UCSD-AML1 (cell line): Measurements from ENCODE around the gene RIOX2.

Experiments used
- DNase-seq: peaks from one replicate; lab custom pipeline; 2025; ENCODE audit not compliant: unreplicated experiment; lab: John Stamatoyannopoulos, UW

The RIOX2 gene

GRCh38 chr3:97956051-97956450 lies 16.2 kb downstream of the RIOX2 start:
- DNase-seq, result no peak

- peak; percentile 6 for DNase-seq
Measured at GRCh38 chr3:97954228-97954827, 17.9 kb downstream of the RIOX2 start.

DNA sequence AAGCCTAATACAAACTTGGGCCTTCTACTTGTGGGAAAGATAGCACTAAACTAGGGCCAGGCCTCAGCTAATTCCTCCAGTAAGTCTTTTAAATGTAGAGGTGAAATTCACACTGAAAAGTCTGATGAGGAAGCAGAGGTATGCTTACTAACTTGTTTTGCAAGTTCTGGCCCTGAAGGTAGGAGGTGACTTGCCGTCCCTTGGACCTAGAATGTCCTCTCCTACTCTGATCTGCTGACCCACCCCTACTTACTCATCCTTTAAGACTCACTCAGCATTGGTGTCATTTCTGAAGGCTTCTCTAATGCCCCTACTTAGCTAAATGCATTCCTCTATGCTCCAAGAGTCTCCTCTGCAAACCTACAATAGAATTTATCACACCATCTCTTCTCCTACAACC lies 19.4 kb downstream of the RIOX2 start:
- no peak for DNase-seq

DNA sequence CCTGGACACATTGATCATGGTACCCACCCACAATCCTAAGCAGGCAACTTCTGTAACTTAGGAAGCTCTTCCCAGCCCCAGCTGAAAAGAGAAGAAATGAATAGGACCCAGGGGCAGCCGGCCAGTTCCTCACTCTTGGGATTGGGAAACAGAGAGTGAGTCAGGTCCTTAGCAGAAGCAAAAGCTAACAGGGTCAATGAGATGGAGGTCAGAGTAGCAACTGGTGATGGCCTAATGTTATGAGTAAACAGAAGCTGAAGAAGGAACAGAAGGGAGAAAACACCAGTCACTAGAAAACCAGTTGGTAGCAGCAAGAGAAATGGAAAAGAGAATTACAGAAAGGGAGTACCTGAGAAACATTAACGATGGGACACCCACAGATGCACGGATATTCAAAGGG lies 20.0 kb downstream of the RIOX2 start:
- no peak for DNase-seq

DNA sequence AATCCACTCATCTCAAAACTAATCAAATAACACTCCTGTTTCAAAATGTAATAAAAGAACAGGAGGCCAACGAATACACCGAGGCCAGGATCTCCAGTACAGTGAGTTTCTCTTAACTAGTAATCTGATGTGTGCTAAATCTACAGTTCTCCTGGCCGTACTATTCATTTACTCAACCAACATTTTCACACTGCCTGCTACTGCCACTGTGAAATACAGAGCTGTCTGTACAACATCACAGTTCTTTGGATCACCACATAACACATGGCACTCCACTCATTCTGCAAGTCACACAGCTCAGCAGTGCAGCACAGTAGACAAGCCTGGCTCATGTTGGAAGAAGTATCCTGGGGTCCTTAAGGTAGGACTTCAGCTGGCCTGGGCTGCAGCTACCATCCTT lies 21.9 kb downstream of the RIOX2 start:
- no peak for DNase-seq

GRCh38 chr3:97949743-97950142 lies 22.5 kb downstream of the RIOX2 start:
- no peak for DNase-seq

GRCh38 chr3:97949110-97949485 lies 23.1 kb downstream of the RIOX2 start:
- DNase-seq, result no peak

DNA sequence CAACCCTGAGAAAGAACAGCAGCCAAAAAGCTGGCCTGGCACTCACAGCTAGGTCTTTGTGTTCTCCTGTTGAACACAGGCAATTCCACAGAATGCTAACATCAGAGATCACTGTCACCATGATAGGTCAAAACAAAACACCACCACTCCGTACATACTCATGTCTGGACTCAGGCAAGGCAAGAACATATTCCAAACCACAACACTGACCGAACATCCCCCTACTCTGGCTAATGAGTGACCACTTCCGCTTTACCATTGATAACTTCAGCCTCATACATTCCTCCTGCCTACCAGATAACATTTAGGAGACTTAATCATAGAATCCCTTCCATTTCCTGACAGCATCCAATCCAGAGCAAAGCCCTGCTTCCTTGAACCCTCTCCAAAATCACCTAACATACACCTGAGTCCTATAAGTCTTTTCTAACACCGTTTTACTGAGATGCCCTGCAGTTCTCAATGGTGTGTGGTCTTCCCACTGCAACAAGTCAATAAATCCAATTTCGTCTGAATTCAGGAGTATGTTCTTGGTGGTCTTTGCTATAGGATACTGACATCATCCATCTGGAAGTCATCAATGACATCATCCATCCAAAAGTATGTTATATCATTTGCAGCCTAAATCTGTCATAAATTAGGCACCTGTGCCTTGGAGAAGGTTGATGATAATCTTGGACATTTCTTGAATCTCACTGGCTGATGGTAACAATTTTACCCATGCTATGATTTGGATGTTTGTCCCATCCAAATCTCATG lies 23.7 kb downstream of the RIOX2 start:
- no peak for DNase-seq

DNA sequence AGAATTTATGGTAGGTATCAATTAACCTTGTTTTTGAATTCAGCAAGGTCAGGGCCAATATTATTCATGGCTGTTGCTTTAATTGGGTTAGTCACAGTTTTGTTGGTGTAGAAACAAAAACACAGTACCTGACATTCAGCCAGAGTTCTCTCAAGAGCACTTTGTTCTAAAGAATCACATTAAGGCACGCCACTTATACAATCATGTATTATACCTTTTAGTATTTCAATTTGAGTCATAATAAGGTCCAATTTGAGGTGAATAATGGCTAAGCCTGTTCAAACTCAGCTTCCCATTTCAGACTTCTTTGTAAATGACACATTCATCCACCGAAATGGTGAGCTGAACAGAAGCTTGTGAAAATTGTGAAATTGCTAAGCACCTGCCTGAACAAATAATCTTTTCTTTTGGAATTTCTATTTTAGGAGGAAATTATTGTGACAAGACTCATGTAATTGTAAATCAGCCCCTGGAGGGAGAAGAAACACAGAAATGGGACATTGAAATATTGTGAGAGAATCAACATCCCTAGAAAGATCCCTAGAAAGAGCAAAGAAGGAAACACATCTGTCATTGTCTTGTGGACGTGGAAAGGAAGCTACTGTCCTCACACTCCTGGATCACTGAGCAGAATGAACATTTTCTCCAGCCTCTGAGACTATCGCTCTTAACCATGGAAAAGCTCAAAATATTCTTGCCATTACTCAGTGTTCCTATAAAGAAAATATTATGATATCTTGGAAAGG lies 29.3 kb downstream of the RIOX2 start:
- no peak for DNase-seq

- no peak for DNase-seq
Measured at GRCh38 chr3:97940034-97940433, 32.2 kb downstream of the RIOX2 start.

DNA sequence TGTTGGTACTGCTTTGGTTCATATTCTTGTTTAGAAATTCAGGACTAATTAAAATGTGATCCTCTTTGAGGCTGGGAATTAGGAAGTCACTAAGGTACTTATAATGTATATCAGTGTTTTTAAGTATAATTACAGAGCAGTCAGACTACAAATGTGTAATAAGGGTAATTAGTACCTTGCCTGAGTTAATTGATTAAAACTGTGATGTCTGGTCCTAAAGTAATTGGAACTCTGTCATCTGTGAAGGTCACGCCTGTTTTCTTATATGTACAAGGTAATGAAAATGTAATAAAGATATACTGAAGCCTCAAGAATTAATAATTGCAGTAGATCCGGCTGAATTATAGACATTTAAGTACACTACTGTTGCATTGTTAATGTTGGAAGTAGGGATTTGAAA lies 32.8 kb downstream of the RIOX2 start:
- DNase-seq, result no peak

DNA sequence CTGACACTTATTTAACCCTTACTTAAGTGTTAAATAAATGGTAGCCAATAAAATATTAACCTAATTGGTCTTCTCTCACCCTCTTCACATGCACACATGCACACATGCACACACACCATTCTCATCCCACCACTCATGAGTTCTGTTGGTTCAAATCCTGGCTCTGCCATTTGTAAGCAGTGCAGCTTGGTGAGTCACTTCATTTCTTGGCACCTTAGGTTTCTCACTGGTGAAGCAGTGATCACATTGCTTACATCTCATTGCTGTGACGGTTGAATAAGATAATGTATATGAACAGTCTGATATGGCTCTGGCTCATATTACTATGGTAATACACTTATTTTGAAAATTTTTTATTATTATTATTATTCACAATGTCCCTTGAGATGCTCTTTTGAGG lies 33.8 kb downstream of the RIOX2 start:
- DNase-seq, result no peak

- no peak for DNase-seq
Measured at GRCh38 chr3:97937205-97937604, 35.0 kb downstream of the RIOX2 start.

- DNase-seq, result no peak
Measured at GRCh38 chr3:97935842-97936241, 36.4 kb downstream of the RIOX2 start.

- DNase-seq, result no peak
Measured at GRCh38 chr3:97934980-97935695, 37.1 kb downstream of the RIOX2 start.

DNA sequence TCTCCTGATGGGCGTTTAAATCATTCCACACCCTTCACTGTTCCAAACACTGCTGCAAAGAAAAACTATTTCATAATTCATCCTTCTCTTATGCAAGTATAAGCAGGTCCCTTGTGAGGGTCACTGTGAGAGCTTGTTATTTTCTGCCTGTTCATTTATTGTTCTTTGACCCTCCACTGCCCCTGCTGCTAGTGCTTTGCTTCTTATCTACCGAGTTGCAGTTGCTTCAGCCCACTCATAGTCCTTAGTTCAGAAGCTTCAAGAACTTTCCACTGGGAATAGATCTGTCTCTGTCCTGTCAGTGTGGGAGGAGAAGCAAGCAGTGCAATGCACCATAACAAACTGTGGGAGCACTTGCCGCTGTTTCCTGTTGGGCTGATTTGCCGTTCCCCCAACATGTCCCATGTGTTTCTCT lies 39.8 kb downstream of the RIOX2 start:
- peak; percentile 7 for DNase-seq

- DNase-seq, result no peak
Measured at GRCh38 chr3:97931218-97931617, 41.0 kb downstream of the RIOX2 start.

DNA sequence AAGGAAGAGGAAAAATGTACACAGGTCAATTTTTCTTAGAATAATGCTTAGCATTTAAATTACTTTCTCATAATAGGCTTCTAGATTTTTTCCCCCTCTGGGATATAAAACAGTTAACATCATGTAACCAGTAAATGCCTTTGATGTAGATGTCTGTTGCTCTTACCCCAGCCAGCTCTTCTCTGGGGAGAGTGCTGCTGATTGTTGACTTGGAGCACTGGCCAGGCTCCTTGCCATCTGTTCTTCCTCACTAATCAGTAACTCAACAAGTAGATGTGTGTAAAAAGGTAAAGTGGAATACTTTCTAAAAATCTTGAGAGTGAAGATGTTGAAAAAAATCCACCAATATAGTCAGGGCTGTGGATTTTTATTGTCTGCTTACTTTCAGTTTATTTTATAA lies 42.2 kb downstream of the RIOX2 start:
- DNase-seq, result no peak

DNA sequence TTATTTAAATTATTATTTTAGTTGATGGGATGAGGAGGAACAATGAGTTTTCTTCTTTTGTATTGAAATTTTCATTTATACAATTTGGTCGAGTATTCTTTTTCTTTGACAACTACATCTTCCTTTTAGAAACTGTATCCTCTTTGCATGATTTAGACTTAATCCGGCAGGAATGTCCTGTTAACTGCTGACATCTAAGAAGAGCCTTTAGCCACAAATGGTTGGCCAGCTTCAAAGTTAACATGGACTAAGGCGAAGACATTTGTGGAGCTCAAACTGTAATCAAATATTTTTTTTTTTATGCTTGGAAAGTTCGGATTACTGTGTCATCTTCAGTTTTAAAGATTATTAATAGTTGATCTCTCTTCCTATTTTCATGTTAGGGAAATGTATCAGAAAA lies 43.2 kb downstream of the RIOX2 start:
- DNase-seq, result no peak

GRCh38 chr3:97927704-97928103 lies 44.5 kb downstream of the RIOX2 start:
- no peak for DNase-seq

DNA sequence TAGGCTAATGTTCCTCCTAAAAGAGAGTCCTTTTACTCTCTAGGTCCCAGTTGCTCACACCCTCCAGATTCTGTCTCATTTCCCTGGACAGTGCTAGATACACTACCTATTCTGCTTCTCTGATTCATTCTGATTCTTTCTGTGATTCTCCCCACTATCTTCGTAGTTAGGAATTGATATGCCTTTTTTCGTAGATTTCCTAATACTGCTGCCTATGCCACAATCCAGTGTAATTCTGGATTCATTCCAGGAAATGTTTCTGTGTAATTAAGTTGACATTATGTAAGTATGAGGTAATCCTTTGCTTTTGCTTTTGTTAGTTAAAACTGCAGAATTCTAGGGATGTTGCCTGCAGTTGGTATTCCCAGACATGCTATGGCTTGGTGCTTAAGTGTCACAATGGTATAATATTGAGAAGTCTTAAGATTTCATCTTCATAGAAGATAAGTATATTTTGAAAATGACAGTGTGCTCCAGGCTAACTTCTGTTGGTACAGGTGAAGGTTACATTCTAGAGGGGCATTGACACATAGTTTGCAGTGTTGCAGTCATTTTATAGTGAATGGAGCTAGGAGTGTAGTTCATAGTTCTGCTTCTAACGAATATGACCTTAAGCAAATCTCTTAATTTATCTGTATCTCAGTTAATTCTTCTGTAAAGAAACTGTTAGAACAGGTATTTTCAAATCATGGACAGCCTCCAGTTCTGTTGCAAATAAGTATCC lies 54.3 kb downstream of the RIOX2 start:
- DNase-seq, result no peak
